Adipose tissue (tissue), 3 donors: Measurements from ENCODE around the gene WNT9B. TPM values are rescaled to one million over a fixed set of nuclear protein-coding genes. Genes with fewer than 3 reads are reported as not detected.

ENCODE experiments used
- H3K27ac ChIP-seq: one replicate; pipeline ENCODE4 v1.5.1; 2013; ENCODE audit warnings: low read depth, low read length
- WGBS, 3 donors: extraction: QIAGEN DNeasy Blood & Tissue Kit; methylation state at CpG; one replicate each; pipeline ENCODE4 v1.1.7; 2013; 5-methylcytosine and 5-hydroxymethylcytosine counted together
- polyA plus RNA-seq, 3 donors: library from polyadenylated mRNA; stranded (reverse); fragments of 200-250 nt; gene quantifications; one replicate each; pipeline ENCODE4 v1.2.3, GENCODE V29; 2013
- donor health status: healthy with polysubstance abuse.
- donor health status: Bipolar disorder and iron deficiency.
- donor health status: healthy.

The WNT9B gene
- polyA plus RNA-seq, 3 donors, result 0.22 to 0.34 TPM; not detected in 1

DNA sequence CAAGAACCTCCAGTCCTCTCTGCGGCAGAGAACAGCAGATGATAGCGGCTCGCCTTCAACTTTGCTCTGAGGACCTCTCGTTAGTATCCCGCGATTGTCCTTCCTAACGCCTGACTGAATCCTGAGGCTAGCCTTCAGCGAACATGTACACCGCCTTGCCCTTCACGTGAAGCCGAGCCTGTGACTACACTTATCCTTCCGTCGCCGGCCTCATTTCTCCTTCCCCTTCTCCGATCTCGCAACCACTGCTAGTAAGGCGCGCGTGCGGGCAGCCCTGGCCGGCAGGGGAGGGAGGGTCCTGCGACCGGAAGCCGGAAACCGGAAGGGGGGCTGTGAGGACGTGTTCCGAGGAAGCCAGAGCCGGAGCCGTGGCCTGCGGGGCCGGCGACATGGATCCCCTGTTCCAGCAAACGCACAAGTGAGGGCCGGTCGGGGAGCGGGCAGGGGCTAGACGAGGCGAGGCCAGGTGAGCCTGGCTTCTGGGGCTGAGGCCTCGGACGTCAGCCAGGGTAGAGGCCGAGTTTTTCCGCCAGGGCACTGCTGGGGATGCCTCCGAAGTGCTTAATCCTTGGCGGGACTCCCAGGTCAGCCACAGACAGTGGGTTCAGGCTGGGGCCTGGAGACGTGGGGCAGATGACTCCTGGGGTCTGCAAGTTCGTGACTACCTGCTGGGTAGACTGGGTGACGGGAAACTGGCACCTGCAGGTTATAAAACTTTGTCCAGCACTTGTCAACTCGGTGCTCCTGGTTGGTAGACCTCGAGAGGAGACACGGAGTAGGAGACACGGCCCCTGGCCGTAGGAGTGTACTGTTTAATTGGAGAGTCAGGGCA, 71.6 kb downstream of the WNT9B start, which contains the start of gene GOSR2:
Gene GOSR2, plus strand, starts transcription at position 357 of the 832 bp plus-strand sequence. Its CDS starts 33 bp downstream, at position 390.
- peak within 1 kb of the TSS; percentile 92 for H3K27ac ChIP-seq
- WGBS, 3 donors, result 0 to 1% (median 0%) methylated on average over 46 to 52 of the region's 52 CpGs

DNA sequence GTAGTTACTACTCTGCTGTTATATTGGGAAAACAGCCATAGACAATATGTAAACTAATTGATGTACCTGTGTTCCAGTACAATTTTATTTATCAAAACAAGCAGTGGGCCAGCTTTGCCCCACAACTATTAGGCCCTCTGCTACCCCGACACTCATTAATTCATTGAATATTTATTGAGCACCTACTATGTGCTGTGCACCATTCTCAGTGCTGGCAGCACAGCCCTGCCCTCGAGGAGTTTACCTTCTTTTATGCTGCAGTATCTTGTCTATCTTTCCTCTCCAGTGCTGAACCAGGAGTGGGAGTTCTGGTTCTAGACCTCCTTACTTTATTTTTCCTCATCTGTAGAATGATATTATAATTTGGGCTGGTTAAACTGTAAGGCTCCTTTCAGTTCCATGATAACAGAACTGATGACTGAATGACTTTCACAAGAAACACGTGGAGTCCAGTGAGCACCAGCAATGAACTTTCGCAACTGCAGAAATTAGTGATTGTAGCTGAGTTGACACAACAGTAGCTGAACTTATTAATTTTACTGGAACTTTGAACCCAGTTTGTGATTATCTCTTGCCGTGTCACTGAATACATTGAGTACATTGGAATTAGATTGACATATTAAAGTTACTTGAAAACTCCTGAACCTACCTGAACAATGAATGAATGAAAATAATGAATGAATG, 73.9 kb downstream of the WNT9B start:
- no peak overlapping the region for H3K27ac ChIP-seq
- WGBS, 3 donors, result 49 to 76% (median 75%) methylated on average over 5 of the region's 5 CpGs

DNA sequence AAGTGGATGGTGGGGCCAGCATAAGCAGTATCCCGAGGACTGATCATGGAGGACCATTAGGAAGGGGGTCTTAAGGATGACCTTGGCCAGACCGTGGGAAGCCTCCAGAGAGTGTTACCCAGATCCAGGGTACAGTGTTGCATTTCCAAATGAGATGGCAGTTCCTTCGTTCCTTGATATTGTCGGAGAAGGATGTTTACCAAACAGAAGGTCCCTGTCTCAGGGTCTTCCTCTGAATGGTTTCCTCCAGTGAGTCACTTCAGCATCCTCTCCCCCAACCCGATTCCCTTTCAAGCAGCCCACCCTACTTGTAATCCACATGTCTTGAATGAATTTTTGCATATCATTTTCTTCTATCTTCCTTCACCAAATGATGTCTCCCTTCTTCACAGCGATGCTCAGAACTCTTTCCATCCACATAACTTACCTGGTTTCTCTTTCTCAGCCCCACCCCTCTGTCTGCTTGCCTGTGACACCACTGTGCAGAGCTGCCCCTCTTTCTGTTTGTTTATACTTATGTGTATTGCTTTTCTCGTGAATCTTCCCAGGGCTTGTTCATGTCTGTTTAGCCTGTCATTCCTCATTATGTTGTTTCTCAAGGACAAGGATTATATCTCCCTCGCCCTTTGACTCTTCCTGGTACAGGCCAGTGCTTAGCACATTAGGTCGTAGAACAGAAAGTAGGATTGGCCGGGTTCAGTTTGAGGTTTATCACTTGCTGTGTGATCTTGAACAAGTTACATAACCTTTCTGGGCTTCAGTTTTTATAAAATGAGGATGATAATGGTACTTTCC, 77.3 kb downstream of the WNT9B start:
- WGBS, 3 donors, result 67 to 87% (median 78%) methylated on average over 10 of the region's 10 CpGs
- no peak overlapping the region for H3K27ac ChIP-seq

DNA sequence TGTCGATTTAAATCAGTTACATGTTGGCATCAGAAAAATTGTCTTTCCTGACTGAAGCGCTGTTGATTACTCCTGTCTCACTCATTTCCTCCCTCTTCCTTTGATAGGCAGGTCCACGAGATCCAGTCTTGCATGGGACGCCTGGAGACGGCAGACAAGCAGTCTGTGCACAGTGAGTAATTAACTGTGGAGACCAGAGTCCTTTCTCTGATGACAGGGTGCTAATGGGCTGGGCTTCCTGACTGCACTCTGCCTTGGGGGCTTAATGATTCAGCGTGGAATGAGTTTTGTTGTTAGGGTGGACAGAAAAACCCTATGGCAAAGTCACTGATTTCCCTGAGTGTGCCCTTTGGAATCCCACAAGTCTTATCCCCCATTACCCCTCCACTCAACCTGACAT, 78.0 kb downstream of the WNT9B start:
- 63 to 79% (median 74%) methylated on average over 6 of the region's 6 CpGs for WGBS, 3 donors
- H3K27ac ChIP-seq, result no peak overlapping the region

DNA sequence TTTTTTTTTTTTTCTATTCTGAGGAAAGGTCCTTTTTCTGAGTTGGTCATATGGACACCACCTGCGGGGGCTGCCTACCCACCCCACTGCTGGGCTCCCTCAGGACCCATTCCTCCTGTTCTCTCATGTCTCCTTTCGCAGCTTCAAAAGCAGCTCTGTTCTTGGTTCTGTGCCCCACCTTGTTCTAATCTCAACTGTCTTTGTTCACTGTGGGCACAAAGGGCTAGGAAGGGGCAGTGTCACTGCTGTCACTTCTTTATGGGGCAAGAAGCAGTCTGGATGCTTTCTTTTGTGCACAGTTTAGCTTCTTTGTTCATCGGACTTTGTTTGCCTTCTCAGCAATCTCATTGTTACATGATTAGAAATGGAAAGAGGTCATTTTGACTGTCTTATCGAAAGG, 78.7 kb downstream of the WNT9B start:
- H3K27ac ChIP-seq, result no peak overlapping the region
- WGBS, 3 donors, result 83 to 94% (median 91%) methylated on average over 4 of the region's 4 CpGs

DNA sequence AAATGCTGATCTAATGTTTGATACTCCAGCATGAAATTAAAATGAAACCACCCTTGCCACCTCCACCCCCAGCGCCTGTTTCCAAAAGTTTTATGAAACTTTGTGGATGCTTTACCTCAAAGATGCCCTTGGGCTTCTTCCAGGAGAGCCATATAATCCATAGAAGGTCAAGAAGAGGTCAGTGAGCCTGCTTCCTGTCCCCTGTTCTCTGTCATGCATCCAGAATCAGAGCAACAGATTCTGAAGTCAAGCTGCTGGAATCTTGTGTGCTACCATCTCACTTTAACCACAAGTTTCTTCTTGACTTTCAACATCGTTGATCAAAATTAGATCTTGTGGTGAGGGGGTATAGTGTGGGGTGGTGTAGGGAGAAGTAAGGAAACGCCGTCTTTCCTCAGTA, 80.2 kb downstream of the WNT9B start:
- no peak overlapping the region for H3K27ac ChIP-seq
- WGBS, 3 donors, result 81 to 86% (median 85%) methylated on average over 4 of the region's 4 CpGs

DNA sequence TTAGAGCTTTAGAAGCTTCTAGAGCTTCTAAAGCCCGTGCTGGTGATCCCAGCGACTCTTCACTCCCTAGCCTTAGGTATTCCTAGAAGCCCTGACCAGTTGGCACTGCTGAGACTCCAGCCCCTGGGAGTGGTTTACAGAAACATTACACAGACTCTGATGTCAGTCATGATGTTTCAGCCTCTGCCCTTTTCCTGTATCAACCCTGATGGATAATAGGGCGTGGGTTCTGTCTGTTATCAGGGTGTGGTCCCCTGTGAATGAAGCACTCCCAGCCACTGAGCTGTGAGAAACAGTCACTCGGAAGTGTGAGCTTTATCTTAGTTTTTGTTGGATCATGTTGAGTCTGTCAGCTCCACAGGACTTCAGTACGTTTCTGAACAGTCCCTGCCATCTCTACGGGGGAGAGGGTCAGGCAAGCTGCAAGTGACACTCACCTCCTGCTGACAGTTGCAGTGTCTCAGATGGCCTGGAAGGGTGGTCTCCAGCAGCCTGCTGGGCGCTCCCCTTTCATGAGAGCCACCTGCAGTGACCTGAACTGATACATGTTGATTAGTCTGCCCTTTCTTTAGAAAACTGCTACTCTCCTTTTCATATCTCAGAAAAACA, 84.4 kb downstream of the WNT9B start:
- H3K27ac ChIP-seq, result no peak overlapping the region
- 64 to 78% (median 66%) methylated on average over 7 of the region's 7 CpGs for WGBS, 3 donors

Other genes with a start within 250 kb of the WNT9B start
- 1 to 10 TPM in 1 of 3 donors, under 1 TPM in 2; 0.67 to 1.0 (median 0.71) TPM for gene WNT3, start 32.9 kb upstream of the WNT9B start, polyA plus RNA-seq
- gene GOSR2, start 71.6 kb downstream of the WNT9B start, polyA plus RNA-seq, result 10 to 100 TPM; 18.0 to 30.1 (median 25.7) TPM
- gene RPRML, start 127.7 kb downstream of the WNT9B start, polyA plus RNA-seq, result under 1 TPM in 2 of 3 donors, not detected in 1; 0.15 to 0.24 TPM